ENCODE results near the gene KRT33B.
A peak's percentile ranks its signal among the peaks of the same experiment; 100 is the strongest.

KRT33B gene

DNA sequence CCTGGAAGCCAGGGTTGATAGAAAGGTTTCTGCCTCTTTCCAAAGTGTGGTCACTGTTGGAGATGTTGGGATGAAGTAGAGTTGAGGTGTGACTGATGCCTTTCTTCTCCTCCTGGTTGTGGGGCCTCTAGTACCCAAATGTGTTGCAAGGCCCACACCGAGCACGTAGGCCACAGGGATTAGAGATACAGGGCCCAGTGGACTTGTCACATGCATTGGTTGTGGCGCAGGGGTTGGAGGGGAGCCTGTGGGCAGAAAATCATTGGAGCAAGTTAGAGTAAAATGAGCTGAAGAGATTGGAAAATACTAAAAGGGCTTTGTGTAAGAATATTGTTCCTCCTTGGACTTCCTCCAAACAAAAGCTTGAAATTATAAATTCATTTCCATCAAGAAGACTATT lies 23.6 kb downstream of the KRT33B start:
- no peak for DNase-seq

DNA sequence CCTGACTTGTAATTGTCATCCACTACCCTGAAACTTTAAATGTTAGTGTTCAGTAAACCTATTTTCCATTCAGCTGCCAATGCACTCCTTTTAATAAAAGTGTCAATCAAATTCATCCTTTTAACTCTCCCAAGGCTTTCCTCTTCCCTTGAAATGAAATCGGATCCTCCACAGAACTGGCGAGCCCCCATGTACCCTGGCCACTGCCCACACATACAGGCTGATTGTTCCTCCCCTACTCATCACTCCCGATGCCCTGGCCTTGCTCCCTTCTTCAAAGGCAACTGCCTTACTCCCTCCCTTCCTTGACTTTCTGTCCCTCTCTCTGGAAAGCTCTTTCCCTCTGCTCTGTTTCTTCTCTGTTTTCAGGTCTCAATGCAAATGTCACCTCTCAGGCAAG lies 26.6 kb downstream of the KRT33B start:
- no peak for DNase-seq

- peak in 2 of 4 experiments; percentile 24 to 37 for DNase-seq
Observed at GRCh38 chr17:41340934-41341861, 28.4 kb downstream of the KRT33B start.

GRCh38 chr17:41340494-41340893 lies 29.1 kb downstream of the KRT33B start:
- DNase-seq = no peak

DNA sequence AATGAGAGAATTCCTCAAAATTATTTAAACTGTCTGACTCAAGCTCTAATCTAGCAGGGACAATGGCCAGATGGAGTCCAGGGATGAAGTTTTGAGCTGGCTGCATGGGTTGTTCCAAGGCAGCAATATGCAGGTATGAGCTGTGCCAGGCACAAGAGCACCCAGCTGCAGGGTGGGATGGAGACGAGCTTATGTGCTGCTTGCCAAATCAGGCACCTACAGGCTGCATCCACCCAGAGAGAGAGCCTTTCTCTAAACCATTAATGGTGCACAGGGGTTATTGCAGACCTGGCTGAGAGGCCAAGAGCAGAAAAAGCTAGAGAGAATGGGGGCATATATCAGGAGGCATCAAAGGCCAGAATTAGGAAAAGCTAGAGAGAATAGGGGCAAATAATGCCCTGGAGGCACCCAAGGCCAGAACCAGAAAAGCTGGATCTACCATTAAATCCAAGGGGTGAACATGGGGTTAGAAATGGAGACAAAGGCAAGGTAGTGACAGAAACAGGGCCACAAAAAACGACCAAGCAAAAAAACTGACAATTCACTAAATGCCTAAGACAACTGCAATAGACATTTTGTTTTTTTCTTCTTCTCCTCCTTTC lies 29.9 kb downstream of the KRT33B start:
- no peak for DNase-seq

DNA sequence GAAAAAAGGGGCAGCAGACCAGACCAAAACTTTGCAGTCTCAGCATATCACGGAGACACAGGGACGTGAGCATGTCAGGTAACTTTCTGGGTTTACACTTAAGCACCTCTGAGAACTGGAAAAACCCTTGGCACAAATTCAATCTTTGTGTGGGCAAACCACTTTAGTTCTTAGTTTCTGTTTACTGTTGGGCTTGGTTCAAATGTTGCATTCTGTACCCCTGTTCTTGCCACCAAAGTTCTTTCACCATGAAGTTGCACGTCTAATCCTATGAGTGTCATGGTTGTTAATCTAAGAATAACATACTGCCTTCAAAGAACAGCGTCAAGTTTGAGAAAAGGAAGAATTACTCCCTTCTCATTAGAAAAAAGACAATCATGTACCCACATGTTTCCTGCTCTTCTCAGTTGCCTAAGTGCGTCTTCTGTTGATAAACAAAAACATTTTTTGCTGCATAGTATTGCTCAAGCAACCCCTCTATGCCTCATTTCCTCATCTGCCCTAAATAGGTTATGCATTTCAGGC lies 30.6 kb downstream of the KRT33B start:
- DNase-seq = no peak

GRCh38 chr17:41335747-41336146 lies 33.9 kb downstream of the KRT33B start:
- DNase-seq = no peak

- DNase-seq = no peak
Observed at GRCh38 chr17:41334385-41335305, 35.0 kb downstream of the KRT33B start.

DNA sequence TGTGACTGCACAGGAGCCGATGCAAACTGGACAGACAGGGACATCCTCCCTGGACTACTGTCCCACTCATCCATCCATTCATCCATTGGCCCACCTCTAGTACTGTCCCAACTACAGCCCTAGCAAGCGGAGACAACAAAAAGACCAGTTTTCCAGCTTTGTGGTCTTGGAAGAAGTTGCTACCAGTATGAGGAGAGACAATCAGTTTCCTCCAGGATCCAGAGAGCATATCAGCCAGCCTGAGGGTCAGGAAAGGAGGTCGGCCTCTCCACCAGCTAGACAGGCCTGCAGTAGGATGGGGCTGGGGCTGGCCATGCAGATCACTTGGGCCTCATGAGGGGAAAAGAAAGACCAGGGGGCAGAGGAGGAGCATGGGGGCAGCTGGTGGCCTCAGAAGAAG lies 35.8 kb downstream of the KRT33B start:
- DNase-seq = no peak

DNA sequence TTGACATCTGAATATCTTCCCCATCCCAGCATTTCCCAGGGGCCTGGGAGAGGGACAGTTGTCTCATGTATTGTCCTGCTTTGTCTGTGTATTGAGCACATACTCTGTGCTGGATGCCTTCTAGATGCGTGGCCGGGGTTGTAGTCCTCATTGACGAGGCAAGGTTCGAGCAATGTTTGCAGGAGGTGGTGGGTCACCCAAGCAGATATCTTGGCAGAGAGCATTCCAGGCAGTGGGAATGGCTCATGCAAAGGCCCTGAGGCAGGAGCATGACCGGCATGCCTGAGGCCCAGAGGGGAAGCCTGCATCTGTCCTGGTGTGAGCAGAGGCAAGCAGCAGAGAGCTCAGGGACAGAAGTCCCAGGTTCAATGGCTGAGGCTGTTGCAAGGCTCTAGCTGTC lies 36.5 kb downstream of the KRT33B start:
- no peak for DNase-seq

- DNase-seq = no peak
Observed at GRCh38 chr17:41332239-41332638, 37.4 kb downstream of the KRT33B start.

DNA sequence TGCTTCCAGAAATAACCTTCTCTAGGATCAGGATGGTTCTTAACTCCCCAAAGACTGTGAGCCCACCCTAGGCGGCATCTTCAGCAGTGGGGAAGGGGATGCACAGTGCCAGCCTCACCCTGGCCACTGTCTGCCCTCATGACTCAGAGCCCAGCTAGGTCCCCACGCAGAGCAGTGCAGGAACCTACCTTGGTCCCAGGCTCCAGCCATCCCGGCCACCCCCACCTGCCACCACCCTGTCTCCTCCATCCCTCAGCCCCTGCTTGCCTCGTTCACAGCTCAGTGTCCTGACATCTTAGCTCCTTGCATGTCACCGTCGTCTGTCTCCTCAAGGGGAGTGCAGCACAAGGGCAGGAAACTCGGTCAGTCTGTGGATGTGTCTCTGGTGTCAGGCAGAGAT lies 38.0 kb downstream of the KRT33B start:
- DNase-seq = no peak

- no peak for DNase-seq
Observed at GRCh38 chr17:41329279-41329948, 40.2 kb downstream of the KRT33B start.

DNA sequence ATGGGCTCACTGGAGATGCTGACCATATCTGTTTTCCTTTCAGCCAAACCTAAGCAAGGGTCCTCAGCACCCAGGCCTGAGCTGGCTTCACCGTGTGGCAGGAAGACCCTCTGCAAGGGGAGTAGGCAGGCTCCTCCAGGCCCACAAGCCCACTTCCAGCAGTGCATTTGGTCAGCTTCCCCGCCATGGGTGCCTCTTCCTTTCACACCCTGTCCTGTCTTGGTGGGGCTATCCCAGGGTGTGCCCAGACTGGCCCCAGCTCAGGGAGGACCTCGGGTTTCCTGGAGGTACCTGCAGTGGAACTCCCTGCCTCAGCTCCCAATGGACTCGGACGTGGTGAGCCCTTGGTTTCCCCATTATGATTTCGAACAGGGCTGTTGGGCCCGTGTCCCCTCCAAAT lies 41.4 kb downstream of the KRT33B start:
- no peak for DNase-seq

DNA sequence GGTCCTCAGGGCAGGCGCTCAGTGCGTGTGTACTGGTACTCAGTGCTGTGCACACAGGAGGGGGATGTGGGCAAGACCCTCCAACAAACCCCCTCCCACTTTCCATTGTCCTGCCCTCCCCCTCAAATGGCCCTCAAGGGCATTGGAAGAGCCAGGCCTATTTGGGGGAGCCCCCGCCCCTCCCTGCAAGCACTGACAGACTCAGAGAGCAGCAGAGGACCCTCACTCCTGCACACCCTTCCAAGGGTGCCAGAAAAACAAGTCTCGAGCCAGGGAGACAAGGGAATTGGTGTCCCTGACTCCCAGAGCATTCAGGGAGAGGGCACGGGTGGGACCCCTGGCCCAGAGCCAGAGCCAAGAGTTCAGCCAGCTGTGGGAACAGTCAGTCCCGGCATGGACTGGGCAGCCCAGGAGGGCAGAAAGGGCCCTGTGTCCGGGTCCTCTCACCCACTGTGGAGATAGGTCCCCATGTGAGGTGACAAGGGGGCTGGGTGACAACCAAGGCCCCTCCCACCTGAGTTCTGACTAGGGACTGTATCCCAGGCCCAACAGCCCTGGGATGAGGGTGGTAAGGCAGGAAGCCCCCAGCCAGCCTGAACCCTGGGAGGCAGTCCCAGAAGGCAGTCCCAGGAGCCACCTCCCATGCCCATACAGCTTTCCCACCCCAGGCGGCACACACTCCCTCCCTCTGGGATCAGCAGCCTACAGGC lies 42.0 kb downstream of the KRT33B start:
- no peak for DNase-seq

- DNase-seq = no peak
Observed at GRCh38 chr17:41326173-41327145, 43.2 kb downstream of the KRT33B start.

- DNase-seq = no peak
Observed at GRCh38 chr17:41325611-41326010, 44.0 kb downstream of the KRT33B start.

DNA sequence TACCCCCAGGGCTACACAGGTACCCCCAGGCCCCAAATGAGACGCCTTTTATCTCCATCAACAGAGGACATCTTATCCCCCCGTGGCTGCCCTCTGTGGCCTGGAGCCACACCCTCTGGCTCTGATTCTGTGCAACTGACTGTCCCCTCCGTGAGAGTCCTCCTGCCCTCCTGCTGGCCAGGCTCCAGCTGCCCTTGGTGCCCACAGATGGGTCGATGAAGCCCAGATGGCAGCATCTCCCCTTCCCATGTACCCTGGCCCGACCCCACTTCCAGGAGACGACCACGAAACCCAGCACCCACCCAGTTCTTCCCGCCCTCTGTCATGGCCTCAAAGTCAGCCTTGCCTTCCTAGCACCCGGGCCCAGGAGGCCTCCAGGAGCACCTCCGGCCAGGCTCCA lies 44.5 kb downstream of the KRT33B start:
- no peak for DNase-seq

DNA sequence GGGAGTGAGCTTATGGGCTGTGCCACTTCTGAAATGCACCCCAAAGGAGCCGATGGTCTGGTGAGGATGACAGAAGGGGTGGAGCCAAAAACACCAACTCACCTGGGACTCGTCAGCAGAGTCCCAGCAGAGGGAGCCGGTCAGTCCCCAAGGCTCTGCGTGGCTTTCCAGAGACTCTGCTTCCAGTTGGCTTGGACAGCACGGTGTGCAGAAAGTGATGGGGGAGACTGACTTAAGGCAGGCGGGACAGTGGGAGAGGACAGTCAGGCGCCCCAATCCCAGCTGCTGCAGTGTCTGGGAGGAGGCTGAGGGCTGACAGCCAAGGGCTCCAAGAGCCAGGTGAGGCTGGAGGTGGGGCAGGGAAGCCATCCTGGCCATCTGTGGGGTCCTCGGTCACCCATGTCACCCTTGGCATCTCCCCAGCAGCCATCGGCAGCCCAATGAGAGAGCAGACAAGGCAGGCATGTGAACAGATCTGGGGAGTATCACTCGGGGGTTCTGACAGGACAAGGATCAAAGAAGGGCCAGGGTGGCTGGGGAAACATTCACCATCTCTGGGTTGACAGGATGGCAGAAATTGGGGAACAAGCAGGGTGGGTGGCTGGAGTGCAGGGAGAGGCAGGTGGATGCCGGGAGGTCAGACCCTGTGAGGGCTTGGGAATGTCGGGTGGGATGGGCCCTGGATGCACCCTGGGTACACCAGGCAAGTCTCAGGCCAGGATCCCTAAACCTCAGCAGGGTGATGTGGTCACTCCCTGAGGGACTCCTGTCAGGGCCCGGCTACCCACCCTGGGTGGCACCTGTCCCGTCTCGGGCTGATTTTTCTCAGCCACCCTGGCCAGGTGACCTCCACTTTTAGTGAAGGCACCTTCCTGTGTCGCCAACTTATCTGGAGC lies 45.2 kb downstream of the KRT33B start:
- DNase-seq = no peak

All from activated naive CD4-positive, alpha-beta T cell (primary cell).